Right renal cortex interstitium (tissue), 3 donors: ENCODE results near the gene EPHA7. TPM values are rescaled to one million over a fixed set of nuclear protein-coding genes. Genes with fewer than 3 reads are reported as not detected.

Experiments used
- DNase-seq, 3 donors: peaks; one replicate each; pipeline ENCODE4 v3.0.0-alpha.2; 2013; ENCODE audit warnings: low read depth in 3 of 3, low spot score in 2 of 3
- polyA plus RNA-seq, 3 donors: library from polyadenylated mRNA; unstranded; fragments of 120-200 nt; gene quantifications; one replicate each; pipeline ENCODE4 v1.2.1, GENCODE V29; 2013; ENCODE audit not compliant: insufficient read length in 3 of 3

Gene EPHA7
- polyA plus RNA-seq, 3 donors, result 44.7 to 51.9 (median 48.7) TPM

GRCh38 chr6:93329301-93330000 is 89.9 kb downstream of the EPHA7 start:
- DNase-seq, result no peak

GRCh38 chr6:93327857-93328256 is 91.5 kb downstream of the EPHA7 start:
- DNase-seq, result no peak

GRCh38 chr6:93325761-93326160 is 93.6 kb downstream of the EPHA7 start:
- no peak for DNase-seq

- no peak for DNase-seq
Observed at GRCh38 chr6:93323630-93324029, 95.7 kb downstream of the EPHA7 start.

- no peak for DNase-seq
Observed at GRCh38 chr6:93322651-93323050, 96.7 kb downstream of the EPHA7 start.

- no peak for DNase-seq
Observed at GRCh38 chr6:93319304-93319703, 100.1 kb downstream of the EPHA7 start.

- no peak for DNase-seq
Observed at GRCh38 chr6:93318121-93318520, 101.2 kb downstream of the EPHA7 start.

GRCh38 chr6:93317592-93317991 is 101.8 kb downstream of the EPHA7 start:
- DNase-seq, result no peak

GRCh38 chr6:93307505-93308409 is 111.6 kb downstream of the EPHA7 start:
- no peak for DNase-seq

- DNase-seq, result no peak
Observed at GRCh38 chr6:93305088-93305487, 114.3 kb downstream of the EPHA7 start.

GRCh38 chr6:93304505-93304904 is 114.9 kb downstream of the EPHA7 start:
- no peak for DNase-seq

GRCh38 chr6:93300661-93301060 is 118.7 kb downstream of the EPHA7 start:
- DNase-seq, result no peak

- DNase-seq, result no peak
Observed at GRCh38 chr6:93299622-93300021, 119.7 kb downstream of the EPHA7 start.

GRCh38 chr6:93295631-93296030 is 123.7 kb downstream of the EPHA7 start:
- no peak for DNase-seq

GRCh38 chr6:93294879-93295278 is 124.5 kb downstream of the EPHA7 start:
- DNase-seq, result no peak

GRCh38 chr6:93293872-93294271 is 125.5 kb downstream of the EPHA7 start:
- no peak for DNase-seq

- DNase-seq, result no peak
Observed at GRCh38 chr6:93293460-93293859, 125.9 kb downstream of the EPHA7 start.

GRCh38 chr6:93282521-93283031 is 136.8 kb downstream of the EPHA7 start:
- no peak for DNase-seq

- DNase-seq, result no peak
Observed at GRCh38 chr6:93278241-93278640, 141.1 kb downstream of the EPHA7 start.

- DNase-seq, result no peak
Observed at GRCh38 chr6:93272896-93273295, 146.5 kb downstream of the EPHA7 start.

- no peak for DNase-seq
Observed at GRCh38 chr6:93272211-93272610, 147.1 kb downstream of the EPHA7 start.
